CD8-positive, alpha-beta memory T cell (primary cell): Measurements from ENCODE around the gene CTNNAL1. TPM values are rescaled to one million over a fixed set of nuclear protein-coding genes. Genes with fewer than 3 reads are reported as not detected.

Experiments
- CTCF ChIA-PET: fragments of 350-600 bp; sonication (Branson Sonifier 250); formaldehyde crosslinking; loops from one replicate; lab custom pipeline; 2021; ENCODE audit warnings: antibody characterized with exemption; lab: Charles Lee
- POLR2A ChIA-PET: fragments of 350-600 bp; sonication (Branson Sonifier 250); formaldehyde crosslinking; loops from one replicate; lab custom pipeline; 2021; ENCODE audit warnings: antibody characterized with exemption; lab: Charles Lee
- DNase-seq, 5 donors: peaks; one replicate each; pipeline versions ENCODE4 v3.0.0 to v3.0.0-alpha.2; 2020 to 2022; ENCODE audit warnings: mixed read lengths in 1 of 5
- H3K27ac ChIP-seq: one replicate; pipeline ENCODE4 v1.7.0; 2013; ENCODE audit warnings: low read depth, mild to moderate bottlenecking, low read length, moderate library complexity
- H3K27me3 ChIP-seq: 2 replicates; pipeline ENCODE4 v1.7.0; 2013; ENCODE audit warnings: low read length, mild to moderate bottlenecking; ENCODE audit not compliant: insufficient read depth, poor library complexity, severe bottlenecking
- H3K36me3 ChIP-seq: 2 replicates; pipeline ENCODE4 v1.7.0; 2013; ENCODE audit warnings: mild to moderate bottlenecking, low read length, moderate library complexity; ENCODE audit not compliant: insufficient read depth
- H3K4me1 ChIP-seq: 2 replicates; pipeline ENCODE4 v1.7.0; 2013; ENCODE audit warnings: mild to moderate bottlenecking, low read length, moderate library complexity; ENCODE audit not compliant: insufficient read depth
- H3K4me3 ChIP-seq: 2 replicates; pipeline ENCODE4 v1.7.0; 2013; ENCODE audit warnings: mild to moderate bottlenecking, low read length
- H3K9me3 ChIP-seq: 2 replicates; pipeline ENCODE4 v1.7.0; 2013; ENCODE audit warnings: mild to moderate bottlenecking, low read length
- H3K27ac Mint-ChIP-seq, 8 donors: one replicate each; pipeline ENCODE4 v1.8.0; 2020 to 2021; ENCODE audit warnings: mixed read lengths in 8 of 8, mild to moderate bottlenecking in 6 of 8, inconsistent platforms in 3 of 8, moderate library complexity in 3 of 8
- H3K27me3 Mint-ChIP-seq, 2 donors: one replicate each; pipeline ENCODE4 v1.8.0; 2020 to 2021; ENCODE audit warnings: mixed read lengths in 2 of 2, mild to moderate bottlenecking in 1 of 2, moderate library complexity in 1 of 2
- H3K36me3 Mint-ChIP-seq, 3 donors: one replicate each; pipeline ENCODE4 v1.8.0; 2020 to 2021; ENCODE audit warnings: mixed read lengths in 3 of 3, inconsistent platforms in 1 of 3, mild to moderate bottlenecking in 1 of 3
- H3K4me1 Mint-ChIP-seq, 3 donors: one replicate each; pipeline ENCODE4 v1.8.0; 2020 to 2021; ENCODE audit warnings: mixed read lengths in 3 of 3, inconsistent platforms in 1 of 3, mild to moderate bottlenecking in 1 of 3
- H3K4me3 Mint-ChIP-seq, 7 donors: one replicate each; pipeline ENCODE4 v1.8.0; 2020 to 2021; ENCODE audit warnings: mixed read lengths in 7 of 7, mild to moderate bottlenecking in 6 of 7, moderate library complexity in 4 of 7, inconsistent platforms in 2 of 7
- H3K9me3 Mint-ChIP-seq, 5 donors: one replicate each; pipeline ENCODE4 v1.8.0; 2020 to 2022; ENCODE audit warnings: mixed read lengths in 5 of 5, mild to moderate bottlenecking in 3 of 5, moderate library complexity in 2 of 5, inconsistent platforms in 1 of 5
- polyA plus RNA-seq: library from polyadenylated mRNA; unstranded; fragments of 300-500 nt; fragmentation: Illumina TruSeq; gene quantifications from one replicate; pipeline ENCODE4 v1.2.3, GENCODE V29; 2021
- total RNA-seq, 2 experiments: library from RNA; stranded (reverse); gene quantifications; one replicate each; pipeline ENCODE4 v1.2.3, GENCODE V29; 2021

The CTNNAL1 gene
- total and polyA plus RNA-seq, 3 experiments from 2014 or later: 1.4 to 22.0 (median 19.1) TPM

- H3K4me3 ChIP-seq: no peak overlapping the region
- ChIA-PET POLR2A (no interaction called here), CTCF (interaction anchor here (1.0 kb wide), 1 partner anchor 10 kb away, joined by 3 read pairs; no protein-coding TSS in a partner anchor)
- no peak overlapping the region for H3K27ac ChIP-seq
- H3K27me3 ChIP-seq: no peaks in the 10 kb centered on the region
- no peaks in the 10 kb centered on the region for H3K9me3 ChIP-seq
- peaks cover 15% of the 10 kb centered on the region for H3K4me1 ChIP-seq
- no peaks in the 10 kb centered on the region for H3K9me3 Mint-ChIP-seq
- H3K4me1 Mint-ChIP-seq: peaks cover 26 to 37% (median 28%) of the 10 kb centered on the region in 3 donors
- DNase-seq: no peak
- peak overlapping the region in 2 of 8 donors; percentile 32 to 42 for H3K27ac Mint-ChIP-seq
- no peaks in the 10 kb centered on the region for H3K27me3 Mint-ChIP-seq
- no peak overlapping the region for H3K4me3 Mint-ChIP-seq
- peaks cover 21% of the 10 kb centered on the region for H3K36me3 ChIP-seq
- H3K36me3 Mint-ChIP-seq: peaks cover 10 to 76% (median 25%) of the 10 kb centered on the region in 3 donors
Observed at GRCh38 chr9:108913391-108913790, 99.9 kb downstream of the CTNNAL1 start.

- Mint-ChIP-seq H3K27ac (peak overlapping the region; percentile 19 to 96 (median 91)), H3K4me3 (peak overlapping the region in 6 of 7 donors; percentile 2 to 71 (median 51)), H3K27me3 (no peaks in the 10 kb centered on the region), H3K9me3 (no peaks in the 10 kb centered on the region), H3K36me3 (peaks cover 15 to 78% (median 31%) of the 10 kb centered on the region in 3 donors), H3K4me1 (peaks cover 26 to 37% (median 28%) of the 10 kb centered on the region in 3 donors)
- H3K27me3 ChIP-seq: no peaks in the 10 kb centered on the region
- peak in 2 of 5 donors; percentile 10 to 50 for DNase-seq
- ChIA-PET POLR2A (no interaction called here), CTCF (no interaction called here)
- H3K36me3 ChIP-seq: peaks cover 31% of the 10 kb centered on the region
- no peaks in the 10 kb centered on the region for H3K9me3 ChIP-seq
- no peak overlapping the region for H3K27ac ChIP-seq
- peaks cover 15% of the 10 kb centered on the region for H3K4me1 ChIP-seq
- no peak overlapping the region for H3K4me3 ChIP-seq
Observed at GRCh38 chr9:108911820-108912219, 101.5 kb downstream of the CTNNAL1 start.

GRCh38 chr9:108910914-108911313 is 102.4 kb downstream of the CTNNAL1 start:
- H3K4me3 Mint-ChIP-seq: peak overlapping the region in 2 of 7 donors; percentile 6 to 58
- ChIA-PET CTCF (no interaction called here), POLR2A (no interaction called here)
- H3K4me1 ChIP-seq: peaks cover 15% of the 10 kb centered on the region
- peak overlapping the region; percentile 19 to 96 (median 91) for H3K27ac Mint-ChIP-seq
- no peaks in the 10 kb centered on the region for H3K27me3 ChIP-seq
- no peak overlapping the region for H3K27ac ChIP-seq
- H3K36me3 Mint-ChIP-seq: peaks cover 23 to 80% (median 30%) of the 10 kb centered on the region in 3 donors
- no peaks in the 10 kb centered on the region for H3K9me3 Mint-ChIP-seq
- H3K9me3 ChIP-seq: no peaks in the 10 kb centered on the region
- H3K27me3 Mint-ChIP-seq: no peaks in the 10 kb centered on the region
- peaks cover 40% of the 10 kb centered on the region for H3K36me3 ChIP-seq
- H3K4me1 Mint-ChIP-seq: peaks cover 26 to 37% (median 28%) of the 10 kb centered on the region in 3 donors
- no peak for DNase-seq
- no peak overlapping the region for H3K4me3 ChIP-seq

- H3K4me3 ChIP-seq: no peak overlapping the region
- no peaks in the 10 kb centered on the region for H3K27me3 Mint-ChIP-seq
- peaks cover 15% of the 10 kb centered on the region for H3K4me1 ChIP-seq
- H3K36me3 ChIP-seq: peaks cover 45% of the 10 kb centered on the region
- H3K27ac Mint-ChIP-seq: peak overlapping the region in 7 of 8 donors; percentile 19 to 96 (median 89)
- H3K36me3 Mint-ChIP-seq: peaks cover 25 to 80% (median 30%) of the 10 kb centered on the region in 3 donors
- no peak overlapping the region for H3K27ac ChIP-seq
- H3K4me1 Mint-ChIP-seq: peaks cover 26 to 37% (median 28%) of the 10 kb centered on the region in 3 donors
- H3K9me3 Mint-ChIP-seq: no peaks in the 10 kb centered on the region
- CTCF ChIA-PET: interaction anchor here (1.1 kb wide), 1 partner anchor 44 kb away, joined by 3 read pairs; no protein-coding TSS in a partner anchor
- H3K27me3 ChIP-seq: no peaks in the 10 kb centered on the region
- H3K9me3 ChIP-seq: no peaks in the 10 kb centered on the region
- peak overlapping the region in 1 of 7 donors; percentile 6 for H3K4me3 Mint-ChIP-seq
- no peak for DNase-seq
- POLR2A ChIA-PET: no interaction called here
Observed at GRCh38 chr9:108910402-108910801, 102.9 kb downstream of the CTNNAL1 start.

- Mint-ChIP-seq H3K27me3 (no peaks in the 10 kb centered on the region), H3K9me3 (no peaks in the 10 kb centered on the region), H3K4me3 (no peak overlapping the region), H3K27ac (no peak overlapping the region), H3K36me3 (peaks cover 33 to 89% (median 46%) of the 10 kb centered on the region in 3 donors), H3K4me1 (peaks cover 3 to 10% (median 4%) of the 10 kb centered on the region in 3 donors)
- H3K4me1 ChIP-seq: no peaks in the 10 kb centered on the region
- H3K36me3 ChIP-seq: peaks cover 53% of the 10 kb centered on the region
- POLR2A ChIA-PET: no interaction called here
- H3K27ac ChIP-seq: no peak overlapping the region
- no peaks in the 10 kb centered on the region for H3K9me3 ChIP-seq
- no peak for DNase-seq
- H3K4me3 ChIP-seq: no peak overlapping the region
- no peaks in the 10 kb centered on the region for H3K27me3 ChIP-seq
- CTCF ChIA-PET: no interaction called here
Observed at GRCh38 chr9:108905494-108905893, 107.8 kb downstream of the CTNNAL1 start.

GRCh38 chr9:108904161-108904560 is 109.1 kb downstream of the CTNNAL1 start:
- DNase-seq: no peak
- no peak overlapping the region for H3K4me3 Mint-ChIP-seq
- Histone ChIP-seq H3K27ac (no peak overlapping the region), H3K27me3 (no peaks in the 10 kb centered on the region), H3K4me3 (no peak overlapping the region), H3K36me3 (peaks cover 58% of the 10 kb centered on the region), H3K4me1 (no peaks in the 10 kb centered on the region), H3K9me3 (no peaks in the 10 kb centered on the region)
- H3K27ac Mint-ChIP-seq: no peak overlapping the region
- H3K36me3 Mint-ChIP-seq: peaks cover 28 to 93% (median 45%) of the 10 kb centered on the region in 3 donors
- H3K27me3 Mint-ChIP-seq: no peaks in the 10 kb centered on the region
- H3K9me3 Mint-ChIP-seq: no peaks in the 10 kb centered on the region
- H3K4me1 Mint-ChIP-seq: peaks cover 0 to 4% (median 0%) of the 10 kb centered on the region in 3 donors
- POLR2A ChIA-PET: no interaction called here
- CTCF ChIA-PET: interaction anchor here (1.2 kb wide), 1 partner anchor 9 kb away, joined by 3 read pairs; no protein-coding TSS in a partner anchor

- peaks cover 26 to 93% (median 43%) of the 10 kb centered on the region in 3 donors for H3K36me3 Mint-ChIP-seq
- Histone ChIP-seq H3K4me3 (no peak overlapping the region), H3K27me3 (no peaks in the 10 kb centered on the region), H3K9me3 (no peaks in the 10 kb centered on the region), H3K4me1 (no peaks in the 10 kb centered on the region), H3K27ac (no peak overlapping the region), H3K36me3 (peaks cover 55% of the 10 kb centered on the region)
- no peaks in the 10 kb centered on the region for H3K9me3 Mint-ChIP-seq
- H3K27ac Mint-ChIP-seq: peak overlapping the region in 1 of 8 donors; percentile 54
- DNase-seq: no peak
- no peak overlapping the region for H3K4me3 Mint-ChIP-seq
- no peaks in the 10 kb centered on the region for H3K4me1 Mint-ChIP-seq
- H3K27me3 Mint-ChIP-seq: no peaks in the 10 kb centered on the region
- ChIA-PET CTCF (interaction anchor here (1.2 kb wide), 1 partner anchor 10 kb away, joined by 3 read pairs; no protein-coding TSS in a partner anchor), POLR2A (no interaction called here)
Observed at GRCh38 chr9:108903420-108904103, 109.7 kb downstream of the CTNNAL1 start.

- H3K9me3 ChIP-seq: no peaks in the 10 kb centered on the region
- Mint-ChIP-seq H3K4me1 (no peaks in the 10 kb centered on the region), H3K36me3 (peaks cover 16 to 94% (median 48%) of the 10 kb centered on the region in 3 donors), H3K9me3 (no peaks in the 10 kb centered on the region), H3K4me3 (no peak overlapping the region), H3K27ac (peak overlapping the region in 2 of 8 donors; percentile 16 to 75), H3K27me3 (no peaks in the 10 kb centered on the region)
- CTCF ChIA-PET: no interaction called here
- H3K27ac ChIP-seq: no peak overlapping the region
- H3K4me1 ChIP-seq: no peaks in the 10 kb centered on the region
- POLR2A ChIA-PET: no interaction called here
- H3K27me3 ChIP-seq: no peaks in the 10 kb centered on the region
- no peak overlapping the region for H3K4me3 ChIP-seq
- DNase-seq: no peak
- peaks cover 38% of the 10 kb centered on the region for H3K36me3 ChIP-seq
Observed at GRCh38 chr9:108900176-108900575, 113.1 kb downstream of the CTNNAL1 start.
